Measurements from ENCODE around the gene TBC1D23.
A peak's percentile ranks its signal among the peaks of the same experiment; 100 is the strongest.
"Not testable (repeated sequence)": the region's sequence is repeated elsewhere in the genome, so short reads cannot be mapped to it uniquely, and the experiment has no call there.

TBC1D23 gene

DNA sequence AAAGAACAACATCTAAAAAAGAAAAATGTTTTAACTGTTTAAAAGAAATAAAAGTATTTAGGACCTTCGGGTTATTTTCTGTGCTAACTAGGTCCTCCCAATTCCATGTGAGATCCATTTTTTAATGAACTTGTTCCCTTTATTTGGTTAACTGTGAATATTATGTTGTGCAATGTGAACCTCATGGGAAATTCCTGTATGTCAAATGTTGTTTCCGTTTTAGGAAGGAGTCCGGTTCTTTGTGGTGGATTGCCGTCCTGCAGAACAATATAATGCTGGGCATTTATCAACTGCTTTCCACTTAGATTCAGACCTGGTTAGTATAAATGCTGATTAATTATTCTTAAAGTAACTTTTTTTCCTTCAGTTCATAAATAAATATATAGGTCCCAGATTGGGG lies 38.2 kb downstream of the TBC1D23 start:
- DNase-seq (ENCODE audit: low read depth in 2 of 2): no peak

DNA sequence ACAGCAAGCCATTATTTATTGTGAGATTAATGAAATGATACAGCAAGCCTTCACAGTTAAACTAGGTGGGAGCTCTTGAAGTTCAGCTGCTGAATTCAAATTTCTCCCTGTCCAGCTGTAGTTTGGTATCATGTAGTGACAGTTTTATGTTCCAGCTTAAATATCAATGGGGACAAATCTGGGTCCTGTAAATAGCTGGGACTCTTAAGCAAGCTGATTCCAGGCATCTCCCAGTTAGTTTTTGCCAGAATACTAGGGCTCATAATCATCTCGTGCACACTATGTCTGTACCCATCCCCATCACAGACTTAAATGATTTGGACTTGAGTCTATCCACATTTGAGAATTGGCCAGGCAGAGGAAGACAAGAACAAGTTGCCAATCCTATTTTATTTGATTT lies 45.9 kb downstream of the TBC1D23 start:
- DNase-seq (ENCODE audit: low read depth in 2 of 2): no peak

DNA sequence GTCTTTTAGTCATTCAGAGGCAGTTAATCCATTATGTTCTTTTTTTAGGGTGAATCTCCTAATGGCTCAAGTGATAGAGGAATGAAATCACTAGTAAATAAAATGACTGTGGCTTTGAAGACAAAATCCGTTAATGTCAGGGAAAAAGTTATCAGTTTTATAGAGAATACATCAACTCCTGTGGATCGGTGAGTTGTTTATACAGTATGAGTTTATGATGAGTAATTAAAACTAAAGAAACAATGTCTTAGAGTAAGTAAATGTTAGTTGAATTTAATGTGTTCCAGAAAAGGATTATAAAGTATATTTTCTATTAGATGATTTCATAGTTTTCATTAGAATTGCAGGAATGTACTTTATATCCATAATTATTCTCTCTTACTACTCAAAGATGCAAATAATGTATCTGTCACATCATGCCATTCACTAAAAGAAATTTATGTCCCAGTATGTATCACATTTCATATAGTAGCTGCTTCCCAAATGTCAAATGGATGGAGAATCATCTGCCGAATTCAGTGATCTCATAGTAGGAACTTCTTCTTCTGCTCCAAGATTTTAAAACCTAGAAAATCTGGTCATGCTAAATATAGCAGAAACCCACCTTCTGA lies 49.7 kb downstream of the TBC1D23 start:
- no peak for DNase-seq (ENCODE audit: low read depth in 2 of 2)

- DNase-seq (ENCODE audit: low read depth in 2 of 2): no peak
These were observed 50.2 kb downstream of the TBC1D23 start for GRCh38 chr3:100311011-100311410.

GRCh38 chr3:100316641-100317069 lies 55.9 kb downstream of the TBC1D23 start:
- no peak for DNase-seq (ENCODE audit: low read depth in 2 of 2)

DNA sequence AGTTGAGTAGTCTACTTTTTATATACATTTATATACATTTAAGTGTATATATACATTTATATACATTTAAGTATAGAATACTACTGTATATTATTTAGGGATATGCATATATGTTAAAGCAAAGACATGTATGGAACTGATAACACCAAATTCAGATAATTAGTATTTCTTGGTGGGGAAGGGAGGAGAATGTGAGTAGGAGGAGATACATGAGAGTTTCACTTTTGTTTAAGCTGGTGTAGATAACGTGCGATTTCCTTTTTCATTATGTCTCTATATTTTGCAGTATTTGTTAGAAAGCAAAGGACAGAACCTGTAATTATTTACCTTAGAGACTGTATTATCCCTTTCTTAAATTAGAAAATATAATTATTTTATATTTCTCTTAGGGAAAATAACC lies 57.1 kb downstream of the TBC1D23 start:
- no peak for DNase-seq (ENCODE audit: low read depth in 2 of 2)

DNA sequence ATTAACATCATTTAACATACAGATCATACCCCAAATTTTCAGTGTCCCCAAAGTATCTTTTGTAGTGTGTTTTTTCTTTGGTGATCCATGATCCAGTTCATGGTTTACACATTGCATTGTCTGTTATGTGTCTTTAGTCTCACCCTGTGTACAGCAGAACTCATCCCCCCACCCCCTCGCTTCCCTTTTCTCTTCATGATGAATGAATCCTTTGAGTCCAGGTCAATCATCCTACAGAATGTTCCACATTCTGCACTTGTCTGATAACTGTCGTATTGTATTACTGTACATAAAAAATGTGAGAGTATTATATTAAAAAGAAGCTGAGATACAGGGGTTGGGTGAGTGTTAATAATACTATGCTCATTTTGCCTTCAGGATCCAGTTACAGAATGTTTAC lies 59.2 kb downstream of the TBC1D23 start:
- no peak for DNase-seq (ENCODE audit: low read depth in 2 of 2)

DNA sequence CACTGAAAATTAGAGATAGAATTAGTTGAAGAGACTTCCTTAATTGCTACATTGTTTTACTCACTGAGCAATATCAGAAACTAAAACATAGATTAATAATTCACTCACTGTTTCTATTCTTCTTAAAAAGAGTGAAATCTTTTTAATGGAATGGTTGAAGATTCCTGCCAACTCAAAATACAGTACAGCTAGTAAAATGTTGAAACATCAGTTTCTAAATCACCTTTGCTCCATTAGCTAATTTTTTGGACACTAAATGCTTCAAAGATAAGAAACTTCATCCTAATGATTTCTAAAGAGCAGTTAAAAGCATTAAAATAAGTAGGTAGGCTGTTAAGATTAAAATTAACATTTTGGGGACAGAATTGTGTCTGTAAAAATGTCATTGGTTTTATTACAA lies 63.3 kb downstream of the TBC1D23 start:
- DNase-seq (ENCODE audit: low read depth in 2 of 2): no peak

- no peak for DNase-seq (ENCODE audit: low read depth in 2 of 2)
These were observed 65.0 kb downstream of the TBC1D23 start for GRCh38 chr3:100325827-100326226.

DNA sequence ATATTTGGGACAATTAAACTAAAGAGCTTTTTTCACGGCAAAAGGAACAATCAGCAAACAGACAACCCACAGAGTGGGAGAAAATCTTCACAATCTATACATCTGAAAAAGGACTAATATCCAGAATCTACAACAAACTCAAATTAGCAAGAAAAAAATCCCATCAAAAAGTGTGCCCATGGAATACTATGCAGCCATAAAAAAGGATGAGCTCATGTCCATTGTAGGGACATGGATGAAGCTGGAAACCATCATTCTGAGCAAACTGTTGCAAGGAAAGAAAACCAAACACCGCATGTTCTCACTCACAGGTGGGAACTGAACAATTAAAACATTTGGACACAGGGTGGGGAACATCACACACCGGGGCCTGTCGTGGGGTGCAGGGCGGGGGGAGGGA lies 66.6 kb downstream of the TBC1D23 start:
- not testable (repeated sequence) for DNase-seq (ENCODE audit: low read depth in 2 of 2)

GRCh38 chr3:100329800-100330489 lies 69.2 kb downstream of the TBC1D23 start:
- no peak for DNase-seq (ENCODE audit: low read depth in 2 of 2)

GRCh38 chr3:100330651-100331050 lies 69.9 kb downstream of the TBC1D23 start:
- no peak for DNase-seq (ENCODE audit: low read depth in 2 of 2)

DNA sequence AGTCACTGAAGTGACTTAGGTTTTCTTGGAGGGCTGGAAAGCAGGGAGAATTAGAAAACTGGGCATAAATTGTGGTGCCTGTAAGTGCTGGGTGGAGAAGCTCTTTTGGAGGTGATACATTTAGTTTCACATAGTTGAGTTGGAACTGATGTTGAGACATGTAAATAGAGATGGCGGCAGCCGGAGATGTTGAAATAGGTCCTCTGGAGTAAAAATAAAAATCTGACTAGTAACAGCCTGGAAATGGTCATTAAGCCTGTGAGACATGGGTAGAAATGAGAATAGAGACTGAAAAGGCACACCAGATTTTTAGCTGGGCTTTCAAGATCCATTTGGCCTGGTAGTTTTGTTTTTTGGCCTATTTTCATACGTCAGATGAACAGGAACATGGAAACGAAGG lies 70.9 kb downstream of the TBC1D23 start:
- no peak for DNase-seq (ENCODE audit: low read depth in 2 of 2)

GRCh38 chr3:100333051-100333450 lies 72.3 kb downstream of the TBC1D23 start:
- no peak for DNase-seq (ENCODE audit: low read depth in 2 of 2)

GRCh38 chr3:100333970-100334487 lies 73.2 kb downstream of the TBC1D23 start:
- no peak for DNase-seq (ENCODE audit: low read depth in 2 of 2)

DNA sequence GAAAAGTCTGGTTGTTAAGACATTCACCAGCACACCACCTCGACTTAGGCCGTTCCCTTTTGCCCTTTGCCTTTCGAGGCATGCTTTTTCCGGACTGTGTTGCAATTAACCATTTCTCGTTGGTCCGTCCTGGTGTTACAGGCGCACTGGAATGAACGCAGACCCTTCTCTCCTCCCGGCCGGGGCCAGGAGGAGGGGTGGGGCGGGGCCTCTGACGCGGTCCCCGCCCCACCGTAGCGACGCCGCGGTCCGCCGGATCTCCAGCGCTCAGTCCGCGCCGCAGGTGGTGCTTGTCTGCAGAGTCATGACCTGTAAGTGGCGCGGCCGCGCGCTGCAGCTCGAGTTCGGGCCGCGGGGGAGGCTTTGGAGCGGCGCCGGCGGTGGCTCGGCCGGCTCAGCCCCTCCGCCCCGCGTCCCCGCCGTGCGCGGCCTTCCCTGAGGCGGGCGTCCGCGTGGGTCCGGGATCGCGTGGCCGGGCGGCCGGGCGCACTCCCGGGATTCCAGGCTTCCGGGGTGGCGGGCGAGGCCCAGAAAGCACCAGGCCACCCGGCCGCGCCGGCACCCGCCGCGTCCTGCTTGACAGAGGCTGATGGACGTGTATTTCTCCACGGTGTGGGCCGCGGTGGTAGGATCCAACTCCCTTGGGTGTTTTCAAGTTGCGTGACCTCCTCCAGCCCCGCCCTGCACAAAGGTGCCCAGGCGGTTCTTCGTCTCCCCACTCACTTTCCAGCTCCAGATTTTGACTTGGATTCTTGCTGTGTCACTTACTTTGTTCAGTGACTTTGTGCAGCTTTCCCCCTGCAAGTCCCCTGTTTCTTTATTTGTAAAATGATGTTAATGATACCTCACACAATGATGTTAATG lies 73.9 kb downstream of the TBC1D23 start, which contains the start of gene NIT2:
Gene NIT2 (plus strand): TSS at position 270 of the 864 bp plus-strand sequence. CDS start 35 bp downstream, at position 305.
- DNase-seq (ENCODE audit: low read depth in 2 of 2): peak; percentile 51 to 56

GRCh38 chr3:100335434-100335833 lies 74.6 kb downstream of the TBC1D23 start:
- no peak for DNase-seq (ENCODE audit: low read depth in 2 of 2)

- not testable (repeated sequence) for DNase-seq (ENCODE audit: low read depth in 2 of 2)
These were observed 75.4 kb downstream of the TBC1D23 start for GRCh38 chr3:100336229-100336628.

- DNase-seq (ENCODE audit: low read depth in 2 of 2): no peak
These were observed 78.1 kb downstream of the TBC1D23 start for GRCh38 chr3:100338911-100339310.

- DNase-seq (ENCODE audit: low read depth in 2 of 2): no peak
These were observed 79.0 kb downstream of the TBC1D23 start for GRCh38 chr3:100339786-100340185.

DNA sequence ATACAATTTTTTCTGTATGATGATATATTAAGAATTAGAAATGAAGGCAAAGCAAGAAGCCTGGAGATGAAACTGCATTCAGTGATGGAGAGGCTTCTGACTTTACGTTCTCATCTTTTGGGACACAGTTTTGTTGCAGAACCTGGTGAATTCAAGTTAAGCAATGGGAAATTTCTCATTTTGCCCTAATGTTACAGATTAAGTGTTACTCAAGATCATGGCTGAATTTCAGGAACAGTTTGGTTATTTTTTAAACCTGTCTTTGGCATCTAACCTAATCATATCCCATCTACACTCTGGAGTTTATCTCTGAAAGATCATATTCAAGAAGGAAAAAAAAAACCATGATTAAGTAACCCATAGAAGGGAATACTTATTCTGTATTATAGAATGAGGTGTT lies 79.7 kb downstream of the TBC1D23 start:
- DNase-seq (ENCODE audit: low read depth in 2 of 2): no peak

GRCh38 chr3:100348727-100349126 lies 87.9 kb downstream of the TBC1D23 start:
- DNase-seq (ENCODE audit: low read depth in 2 of 2): no peak

Data from stimulated activated CD8-positive, alpha-beta memory T cell treated with anti-CD3 and anti-CD28 coated beads, Interleukin-7, amount 100 ng/mL, for 1 hour (primary cell).